Measurements from ENCODE around the gene MLPH. TPM values are rescaled to one million over a fixed set of nuclear protein-coding genes. Genes with fewer than 3 reads are reported as not detected.
A peak's percentile ranks its signal among the peaks of the same experiment; 100 is the strongest.

Gene MLPH
- total RNA-seq, 4 donors from 2014 or later = 59.7 to 889 (median 182) TPM

GRCh38 chr2:237447496-237447895, 39.6 kb upstream of the MLPH start:
- DNase-seq = no peak
- peaks cover 0 to 11% (median 1%) of the 10 kb centered on the region in 4 donors for H3K4me1 ChIP-seq
- H3K9me3 ChIP-seq = no peaks in the 10 kb centered on the region
- 93 to 96% methylated on average over 4 to 11 of the region's 11 CpGs for WGBS, 2 donors (ENCODE audit: low coverage in 1 of 2)
- in situ Hi-C loops (cut with MboI; ENCODE audit: low pct_ligation_motif_present in 1 of 4, low pct_unique_long_range_greater_than_20kb in 1 of 4, low sequenced_read_pairs in 3 of 4) (no loop called here), intact Hi-C loops (cut with DNase I; ENCODE audit: low total_unique reads) (no loop called here)
- H3K4me3 ChIP-seq = no peak overlapping the region
- H3K36me3 ChIP-seq = no peaks in the 10 kb centered on the region
- TF ChIP-seq EP300 (IDR thresholded peaks at IDR 0.05; ENCODE audit: low read depth) (no peak), POLR2A (IDR thresholded peaks at IDR 0.05) (no peak), POLR2AphosphoS5 (IDR thresholded peaks at IDR 0.05) (no peak)
- TF ChIP-seq, protein P1, sequence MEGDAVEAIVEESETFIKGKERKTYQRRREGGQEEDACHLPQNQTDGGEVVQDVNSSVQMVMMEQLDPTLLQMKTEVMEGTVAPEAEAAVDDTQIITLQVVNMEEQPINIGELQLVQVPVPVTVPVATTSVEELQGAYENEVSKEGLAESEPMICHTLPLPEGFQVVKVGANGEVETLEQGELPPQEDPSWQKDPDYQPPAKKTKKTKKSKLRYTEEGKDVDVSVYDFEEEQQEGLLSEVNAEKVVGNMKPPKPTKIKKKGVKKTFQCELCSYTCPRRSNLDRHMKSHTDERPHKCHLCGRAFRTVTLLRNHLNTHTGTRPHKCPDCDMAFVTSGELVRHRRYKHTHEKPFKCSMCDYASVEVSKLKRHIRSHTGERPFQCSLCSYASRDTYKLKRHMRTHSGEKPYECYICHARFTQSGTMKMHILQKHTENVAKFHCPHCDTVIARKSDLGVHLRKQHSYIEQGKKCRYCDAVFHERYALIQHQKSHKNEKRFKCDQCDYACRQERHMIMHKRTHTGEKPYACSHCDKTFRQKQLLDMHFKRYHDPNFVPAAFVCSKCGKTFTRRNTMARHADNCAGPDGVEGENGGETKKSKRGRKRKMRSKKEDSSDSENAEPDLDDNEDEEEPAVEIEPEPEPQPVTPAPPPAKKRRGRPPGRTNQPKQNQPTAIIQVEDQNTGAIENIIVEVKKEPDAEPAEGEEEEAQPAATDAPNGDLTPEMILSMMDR (IDR thresholded peaks at IDR 0.05) = no peak
- H3K27ac ChIP-seq = no peak overlapping the region
- H3K27me3 ChIP-seq = no peaks in the 10 kb centered on the region

DNA sequence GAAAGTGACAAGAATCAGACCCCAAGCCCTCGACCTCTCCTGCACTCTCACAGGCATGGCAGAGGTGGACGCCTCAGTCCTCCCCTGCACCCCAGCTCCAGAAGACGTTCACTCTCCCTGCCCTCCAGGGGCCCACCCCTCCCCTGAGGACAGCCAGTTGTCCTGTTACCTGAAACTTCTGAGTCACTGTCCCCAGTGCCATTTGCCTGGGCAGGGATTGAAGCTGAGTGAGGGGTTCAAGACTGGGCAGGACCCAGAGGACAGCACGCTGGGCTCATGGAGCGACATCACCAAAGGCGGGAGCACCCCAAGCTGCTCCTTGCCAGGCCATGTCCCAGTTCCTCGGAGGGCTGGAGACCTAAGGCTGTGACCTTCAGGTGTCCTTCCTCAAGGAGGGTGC, 38.9 kb upstream of the MLPH start:
- 81 to 83% methylated on average over 1 to 7 of the region's 7 CpGs for WGBS, 2 donors (ENCODE audit: low coverage in 1 of 2)
- H3K27ac ChIP-seq = peak overlapping the region in 2 of 4 donors; percentile 37 to 66
- H3K36me3 ChIP-seq = no peaks in the 10 kb centered on the region
- H3K27me3 ChIP-seq = no peaks in the 10 kb centered on the region
- intact Hi-C loops (cut with DNase I; ENCODE audit: low total_unique reads) = no loop called here
- no peaks in the 10 kb centered on the region for H3K9me3 ChIP-seq
- DNase-seq = no peak
- TF ChIP-seq, protein P1 (IDR thresholded peaks at IDR 0.05) = no peak
- TF ChIP-seq POLR2A (IDR thresholded peaks at IDR 0.05) = no peak
- no peak for TF ChIP-seq EP300 (IDR thresholded peaks at IDR 0.05; ENCODE audit: low read depth)
- no peak for TF ChIP-seq POLR2AphosphoS5 (IDR thresholded peaks at IDR 0.05)
- peaks cover 0 to 11% (median 1%) of the 10 kb centered on the region in 4 donors for H3K4me1 ChIP-seq
- in situ Hi-C loops (cut with MboI; ENCODE audit: low pct_ligation_motif_present in 1 of 4, low pct_unique_long_range_greater_than_20kb in 1 of 4, low sequenced_read_pairs in 3 of 4) = no loop called here
- H3K4me3 ChIP-seq = no peak overlapping the region

GRCh38 chr2:237448626-237449025, 38.4 kb upstream of the MLPH start:
- Histone ChIP-seq H3K4me1 (peaks cover 0 to 11% (median 1%) of the 10 kb centered on the region in 4 donors), H3K4me3 (no peak overlapping the region), H3K9me3 (no peaks in the 10 kb centered on the region), H3K27me3 (no peaks in the 10 kb centered on the region), H3K36me3 (no peaks in the 10 kb centered on the region), H3K27ac (peak overlapping the region in 3 of 4 donors; percentile 37 to 66 (median 39))
- intact Hi-C loops (cut with DNase I; ENCODE audit: low total_unique reads) (no loop called here), in situ Hi-C loops (cut with MboI; ENCODE audit: low pct_ligation_motif_present in 1 of 4, low pct_unique_long_range_greater_than_20kb in 1 of 4, low sequenced_read_pairs in 3 of 4) (no loop called here)
- TF ChIP-seq EP300 (IDR thresholded peaks at IDR 0.05; ENCODE audit: low read depth) = no peak
- no peak for TF ChIP-seq POLR2A (IDR thresholded peaks at IDR 0.05)
- TF ChIP-seq POLR2AphosphoS5 (IDR thresholded peaks at IDR 0.05) = no peak
- TF ChIP-seq, protein P1 (IDR thresholded peaks at IDR 0.05) = no peak
- DNase-seq = no peak
- 89% methylated on average over 6 of the region's 6 CpGs; no CpG with 5 or more reads in 1 of the 2 donors for WGBS, 2 donors (ENCODE audit: low coverage in 1 of 2)

GRCh38 chr2:237449193-237449881, 37.7 kb upstream of the MLPH start:
- Histone ChIP-seq H3K36me3 (no peaks in the 10 kb centered on the region), H3K4me1 (peaks cover 0 to 11% (median 1%) of the 10 kb centered on the region in 4 donors), H3K4me3 (no peak overlapping the region), H3K27ac (peak overlapping the region; percentile 39 to 66 (median 49)), H3K9me3 (no peaks in the 10 kb centered on the region), H3K27me3 (no peaks in the 10 kb centered on the region)
- WGBS, 2 donors (ENCODE audit: low coverage in 1 of 2) = 40% methylated on average over 13 of the region's 13 CpGs; no CpG with 5 or more reads in 1 of the 2 donors
- in situ Hi-C loops (cut with MboI; ENCODE audit: low pct_ligation_motif_present in 1 of 4, low pct_unique_long_range_greater_than_20kb in 1 of 4, low sequenced_read_pairs in 3 of 4) (no loop called here), intact Hi-C loops (cut with DNase I; ENCODE audit: low total_unique reads) (no loop called here)
- no peak for DNase-seq
- TF ChIP-seq EP300 (IDR thresholded peaks at IDR 0.05; ENCODE audit: low read depth) = no peak
- TF ChIP-seq POLR2AphosphoS5 (IDR thresholded peaks at IDR 0.05) = peak in 2 of 3 donors; percentile 40 to 70
- TF ChIP-seq POLR2A (IDR thresholded peaks at IDR 0.05) = no peak
- TF ChIP-seq, protein P1 (IDR thresholded peaks at IDR 0.05) = no peak

Measured in transverse colon (tissue), 4 donors.